Measurements from ENCODE around the gene TRHDE. TPM values are rescaled to one million over a fixed set of nuclear protein-coding genes. Genes with fewer than 3 reads are reported as not detected.

The TRHDE gene
- total RNA-seq, 1 experiment from 2014 or later = 43.7 TPM

- H3K9me3 Mint-ChIP-seq (ENCODE audit: low read depth, unreplicated experiment) = peaks cover 14% of the 10 kb centered on the region
- intact Hi-C loops (cut with micrococcal nuclease; ENCODE audit: unreplicated experiment) = no loop called here
- H3K27me3 Mint-ChIP-seq (ENCODE audit: unreplicated experiment) = no peaks in the 10 kb centered on the region
- CTCF ChIA-PET = interaction anchor here (0.6 kb wide), 1 partner anchor 325 kb away, joined by 3 read pairs; no protein-coding TSS in a partner anchor
- no peaks in the 10 kb centered on the region for H3K36me3 Mint-ChIP-seq (ENCODE audit: insufficient read depth, unreplicated experiment)
- no peak for TF ChIP-seq CTCF (IDR thresholded peaks at IDR 0.05; ENCODE audit: unreplicated experiment)
- no peak for DNase-seq
- BruUV-seq (replicated peaks) = no TSS peak
- H3K4me1 Mint-ChIP-seq (ENCODE audit: low read depth, unreplicated experiment) = no peaks in the 10 kb centered on the region
- no peak overlapping the region for H3K4me3 Mint-ChIP-seq (ENCODE audit: low read depth, unreplicated experiment)
- no peak overlapping the region for H3K27ac Mint-ChIP-seq (ENCODE audit: unreplicated experiment)
Measured at GRCh38 chr12:72453066-72453465, 180.9 kb downstream of the TRHDE start.

- no TSS peak for BruUV-seq (replicated peaks)
Measured at GRCh38 chr12:72453550-72453949, 181.4 kb downstream of the TRHDE start.

GRCh38 chr12:72464471-72464870 lies 192.3 kb downstream of the TRHDE start:
- DNase-seq = no peak
- CTCF ChIA-PET = no interaction called here
- intact Hi-C loops (cut with micrococcal nuclease; ENCODE audit: unreplicated experiment) = no loop called here
- H3K9me3 Mint-ChIP-seq (ENCODE audit: low read depth, unreplicated experiment) = no peaks in the 10 kb centered on the region
- H3K27me3 Mint-ChIP-seq (ENCODE audit: unreplicated experiment) = no peaks in the 10 kb centered on the region
- H3K27ac Mint-ChIP-seq (ENCODE audit: unreplicated experiment) = no peak overlapping the region
- H3K4me1 Mint-ChIP-seq (ENCODE audit: low read depth, unreplicated experiment) = no peaks in the 10 kb centered on the region
- TF ChIP-seq CTCF (IDR thresholded peaks at IDR 0.05; ENCODE audit: unreplicated experiment) = no peak
- H3K4me3 Mint-ChIP-seq (ENCODE audit: low read depth, unreplicated experiment) = no peak overlapping the region
- no peaks in the 10 kb centered on the region for H3K36me3 Mint-ChIP-seq (ENCODE audit: insufficient read depth, unreplicated experiment)
- BruUV-seq (replicated peaks) = no TSS peak

More at GRCh38 chr12:72453550-72453949, 181.4 kb downstream of the TRHDE start:
- no peak for TF ChIP-seq CTCF (IDR thresholded peaks at IDR 0.05; ENCODE audit: unreplicated experiment)
- intact Hi-C loops (cut with micrococcal nuclease; ENCODE audit: unreplicated experiment) = no loop called here
- Mint-ChIP-seq H3K27ac (ENCODE audit: unreplicated experiment) (no peak overlapping the region), H3K9me3 (ENCODE audit: low read depth, unreplicated experiment) (peaks cover 14% of the 10 kb centered on the region), H3K36me3 (ENCODE audit: insufficient read depth, unreplicated experiment) (no peaks in the 10 kb centered on the region), H3K27me3 (ENCODE audit: unreplicated experiment) (no peaks in the 10 kb centered on the region), H3K4me3 (ENCODE audit: low read depth, unreplicated experiment) (no peak overlapping the region), H3K4me1 (ENCODE audit: low read depth, unreplicated experiment) (no peaks in the 10 kb centered on the region)
- no peak for DNase-seq
- CTCF ChIA-PET = no interaction called here

- H3K4me3 Mint-ChIP-seq (ENCODE audit: low read depth, unreplicated experiment) = no peak overlapping the region
- no peaks in the 10 kb centered on the region for H3K36me3 Mint-ChIP-seq (ENCODE audit: insufficient read depth, unreplicated experiment)
- intact Hi-C loops (cut with micrococcal nuclease; ENCODE audit: unreplicated experiment) = no loop called here
- no peaks in the 10 kb centered on the region for H3K9me3 Mint-ChIP-seq (ENCODE audit: low read depth, unreplicated experiment)
- no peak for TF ChIP-seq CTCF (IDR thresholded peaks at IDR 0.05; ENCODE audit: unreplicated experiment)
- H3K27me3 Mint-ChIP-seq (ENCODE audit: unreplicated experiment) = no peaks in the 10 kb centered on the region
- CTCF ChIA-PET = no interaction called here
- no peak for DNase-seq
- BruUV-seq (replicated peaks) = no TSS peak
- no peak overlapping the region for H3K27ac Mint-ChIP-seq (ENCODE audit: unreplicated experiment)
- H3K4me1 Mint-ChIP-seq (ENCODE audit: low read depth, unreplicated experiment) = no peaks in the 10 kb centered on the region
Measured at GRCh38 chr12:72465155-72465554, 193.0 kb downstream of the TRHDE start.

Data from Calu3 (cell line).